ENCODE measurements around the gene NPLOC4.
"Not testable (repeated sequence)": the region's sequence is repeated elsewhere in the genome, so short reads cannot be mapped to it uniquely, and the experiment has no call there.

Gene NPLOC4

DNA sequence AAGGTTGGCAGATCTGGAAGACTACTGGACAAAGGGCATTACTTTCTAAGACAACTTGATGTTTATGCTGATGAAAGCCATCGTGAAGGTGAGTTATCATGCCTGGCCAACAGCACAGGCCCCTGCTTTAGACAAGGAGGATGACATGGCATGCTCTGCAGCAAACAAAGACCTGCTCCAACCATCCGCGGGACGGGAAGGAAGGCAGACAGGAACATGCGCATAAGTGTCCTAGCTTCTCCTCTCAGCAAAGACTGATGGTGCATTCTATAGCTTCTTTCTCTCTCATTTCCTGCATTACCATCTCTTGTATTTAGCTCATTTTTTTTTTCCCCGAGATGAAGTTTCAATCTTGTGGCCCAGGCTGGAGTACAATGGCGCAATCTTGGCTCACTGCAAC lies 5.4 kb downstream of the NPLOC4 start:
- no peak for DNase-seq (ENCODE audit: low read depth)

- DNase-seq (ENCODE audit: low read depth) = no peak
These were observed 6.6 kb downstream of the NPLOC4 start for GRCh38 chr17:81630274-81630673.

DNA sequence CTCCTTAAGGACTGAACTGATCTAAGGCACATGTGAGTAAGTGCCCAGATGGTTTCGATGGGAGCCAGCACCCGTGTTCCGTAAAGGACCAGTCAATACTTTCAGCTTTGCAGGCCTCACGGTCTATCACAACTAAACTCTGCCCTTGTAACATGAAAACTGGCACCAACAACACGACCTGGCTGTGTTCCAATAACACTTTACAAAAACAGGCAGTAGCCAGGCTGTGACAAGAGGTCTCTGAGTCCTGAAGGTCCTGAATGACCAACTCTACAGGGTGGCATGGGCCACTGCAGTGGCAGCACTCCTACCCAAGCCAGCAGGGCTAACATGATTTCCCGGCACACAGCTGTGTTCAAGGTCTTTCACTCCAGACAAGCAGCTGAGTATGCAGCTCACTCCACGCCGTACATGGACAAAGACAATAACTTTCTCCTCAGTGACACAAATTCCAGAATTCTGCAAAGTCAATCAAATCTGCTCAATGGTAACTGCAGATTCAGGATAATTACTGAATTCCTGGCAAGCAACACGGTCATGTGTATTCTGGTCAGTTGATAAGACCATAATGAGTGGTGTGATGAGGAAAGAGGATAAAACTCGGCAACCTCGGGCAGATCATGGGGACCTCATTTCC lies 15.3 kb downstream of the NPLOC4 start:
- no peak for DNase-seq (ENCODE audit: low read depth)

DNA sequence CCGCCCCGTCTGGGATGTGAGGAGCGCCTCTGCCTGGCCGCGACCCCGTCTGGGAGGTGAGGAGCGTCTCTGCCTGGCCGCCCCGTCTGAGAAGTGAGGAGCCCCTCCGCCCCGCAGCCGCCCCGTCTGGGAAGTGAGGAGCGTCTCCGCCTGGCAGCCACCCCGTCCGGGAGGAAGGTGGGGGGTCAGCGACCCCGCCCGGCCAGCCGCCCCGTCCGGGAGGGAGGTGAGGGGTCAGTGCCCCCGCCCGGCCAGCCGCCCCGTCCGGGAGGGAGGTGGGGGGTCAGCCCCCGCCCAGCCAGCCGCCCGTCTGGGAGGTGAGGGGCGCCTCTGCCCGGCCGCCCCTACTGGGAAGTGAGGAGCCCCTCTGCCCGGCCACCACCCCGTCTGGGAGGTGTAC lies 18.6 kb downstream of the NPLOC4 start:
- not testable (repeated sequence) for DNase-seq (ENCODE audit: low read depth)

- no peak for DNase-seq (ENCODE audit: low read depth)
These were observed 20.0 kb downstream of the NPLOC4 start for GRCh38 chr17:81616877-81617276.

DNA sequence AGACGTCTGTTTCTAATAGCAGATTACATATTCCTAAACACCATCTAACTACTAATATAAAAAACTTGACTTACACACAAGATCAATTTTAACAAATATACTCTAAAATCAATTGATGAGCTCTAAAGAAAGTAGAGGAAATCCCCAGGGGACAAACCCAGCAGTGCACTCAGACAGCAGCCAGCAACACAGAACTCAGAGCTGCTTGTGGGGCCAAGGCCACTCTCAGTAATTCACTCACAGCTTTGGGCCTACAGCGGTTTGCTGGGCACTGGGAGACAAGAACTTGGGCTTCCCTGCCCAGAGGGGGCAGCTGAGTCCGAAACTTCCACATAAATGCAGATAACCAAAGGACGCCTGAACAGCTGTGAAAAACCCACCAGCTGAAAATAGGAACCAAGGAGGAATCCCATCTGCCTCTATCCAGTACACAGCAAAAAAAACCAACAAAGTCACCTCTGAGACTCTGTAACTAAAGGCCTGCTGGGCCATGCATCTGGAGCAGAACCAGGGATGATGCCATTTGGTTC lies 21.4 kb downstream of the NPLOC4 start:
- DNase-seq (ENCODE audit: low read depth) = no peak

- DNase-seq (ENCODE audit: low read depth) = no peak
These were observed 24.5 kb downstream of the NPLOC4 start for GRCh38 chr17:81612172-81612970.

DNA sequence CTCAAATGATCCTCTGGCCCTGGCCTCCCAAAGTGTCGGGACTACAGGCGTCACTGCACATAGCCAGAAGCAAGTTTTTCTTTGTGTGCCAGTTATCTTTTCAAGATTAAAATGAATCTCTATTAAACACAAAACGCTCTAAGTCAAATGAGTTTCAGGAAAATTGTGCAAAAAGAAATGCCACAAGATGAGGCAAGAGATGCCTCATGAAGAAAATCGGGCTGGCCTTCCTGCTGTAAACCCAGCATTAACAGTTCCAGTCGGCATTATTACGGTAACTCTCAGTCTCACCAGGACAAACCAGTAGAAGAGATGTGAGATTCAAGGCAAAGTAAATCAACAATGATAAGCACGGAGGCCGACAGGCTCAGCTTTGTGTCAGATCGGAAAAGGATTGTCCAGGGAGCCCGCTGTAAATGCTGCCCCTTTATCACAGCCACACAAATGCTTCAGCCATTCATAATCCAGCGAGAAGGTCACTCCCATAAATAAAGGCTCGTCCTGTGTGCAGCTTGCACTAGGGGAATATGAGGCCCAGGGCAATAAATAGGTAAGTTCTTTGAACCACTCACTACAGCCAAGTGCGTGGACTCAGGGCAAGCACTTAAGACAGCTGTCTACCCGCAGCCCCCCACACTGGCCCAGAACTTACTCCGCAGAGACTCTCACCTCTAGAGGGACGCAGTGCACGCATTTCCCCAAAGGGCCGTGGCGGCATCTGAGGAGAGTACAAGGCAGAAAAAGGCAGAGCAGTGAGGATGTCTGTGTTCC lies 27.2 kb downstream of the NPLOC4 start:
- DNase-seq (ENCODE audit: low read depth) = no peak

DNA sequence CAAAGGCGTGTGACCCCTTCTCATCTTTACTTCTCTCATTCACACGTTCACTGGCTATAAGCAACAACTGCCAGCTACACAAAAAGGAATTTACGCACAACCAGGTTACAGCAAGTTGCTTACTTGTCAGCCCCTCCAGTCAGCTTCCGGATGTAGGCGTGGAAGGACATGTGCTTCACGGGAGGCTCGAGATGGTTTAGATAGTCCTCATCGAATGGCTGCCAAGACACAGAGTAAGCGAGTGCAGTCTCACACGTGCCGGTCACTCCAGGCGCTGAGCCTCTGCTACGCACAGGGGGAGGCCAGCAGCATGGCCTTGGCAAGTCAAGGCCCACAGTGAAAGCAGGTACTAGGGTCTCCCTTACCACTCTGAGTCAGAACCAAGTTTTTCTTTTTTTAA lies 28.3 kb downstream of the NPLOC4 start:
- DNase-seq (ENCODE audit: low read depth) = no peak

GRCh38 chr17:81608082-81608481 lies 28.8 kb downstream of the NPLOC4 start:
- peak; percentile 25 for DNase-seq (ENCODE audit: low read depth)

DNA sequence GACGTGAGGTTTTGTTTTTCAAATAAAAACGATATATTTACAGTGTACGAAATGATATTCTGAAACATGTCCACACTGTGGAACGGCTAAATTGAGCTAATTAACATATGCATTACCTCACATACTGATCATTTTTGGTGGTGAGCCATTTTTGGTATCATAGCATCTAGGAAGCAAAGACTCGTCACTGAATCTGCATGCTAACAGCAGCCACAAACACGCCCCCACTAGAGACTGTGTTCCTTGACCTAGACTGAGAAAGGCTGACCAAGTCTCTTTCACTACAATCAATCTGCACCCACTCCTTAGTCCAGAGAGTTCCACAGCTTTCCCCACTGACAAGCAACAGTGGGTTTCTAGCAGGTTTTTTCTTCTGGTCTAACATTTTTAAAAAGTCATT lies 29.5 kb downstream of the NPLOC4 start:
- DNase-seq (ENCODE audit: low read depth) = peak; percentile 63

DNA sequence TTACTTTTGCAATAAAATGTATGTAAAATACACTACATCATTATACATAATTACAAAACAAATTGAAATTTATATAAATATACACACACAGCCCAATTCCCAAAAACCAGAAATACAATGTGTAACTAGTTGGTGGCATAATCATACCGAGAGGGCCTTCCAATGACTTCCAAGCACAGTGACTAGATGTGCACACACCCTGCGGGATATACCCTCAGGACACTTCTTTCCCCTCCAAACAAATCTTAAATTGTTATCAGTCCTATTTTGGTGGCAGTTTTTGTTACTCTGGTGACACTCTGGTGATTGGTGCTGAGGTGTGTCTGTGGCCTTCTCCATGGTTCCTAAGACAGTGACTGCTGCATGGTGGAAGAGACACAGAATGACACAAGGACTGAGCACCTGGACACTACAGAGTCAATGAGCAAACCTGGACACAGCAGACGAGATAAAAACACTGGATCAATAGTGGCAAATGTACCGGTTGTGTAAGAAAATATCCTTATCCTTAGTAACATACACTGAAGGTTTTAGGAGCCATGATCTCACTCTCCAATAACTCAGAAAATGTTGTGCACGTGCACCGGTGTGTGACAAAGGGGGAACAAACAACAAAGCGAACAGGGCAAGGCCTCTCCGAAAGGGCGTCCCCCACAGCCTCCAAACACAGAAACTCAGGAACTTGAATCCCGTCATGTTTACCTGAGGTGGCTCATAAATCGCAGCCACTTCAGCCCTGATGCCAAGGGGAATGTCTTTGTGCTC lies 32.9 kb downstream of the NPLOC4 start:
- no peak for DNase-seq (ENCODE audit: low read depth)

- DNase-seq (ENCODE audit: low read depth) = peak; percentile 82
These were observed 35.3 kb downstream of the NPLOC4 start for GRCh38 chr17:81601525-81602120.

- peak; percentile 89 for DNase-seq (ENCODE audit: low read depth)
These were observed 37.0 kb downstream of the NPLOC4 start for GRCh38 chr17:81599719-81600486.

DNA sequence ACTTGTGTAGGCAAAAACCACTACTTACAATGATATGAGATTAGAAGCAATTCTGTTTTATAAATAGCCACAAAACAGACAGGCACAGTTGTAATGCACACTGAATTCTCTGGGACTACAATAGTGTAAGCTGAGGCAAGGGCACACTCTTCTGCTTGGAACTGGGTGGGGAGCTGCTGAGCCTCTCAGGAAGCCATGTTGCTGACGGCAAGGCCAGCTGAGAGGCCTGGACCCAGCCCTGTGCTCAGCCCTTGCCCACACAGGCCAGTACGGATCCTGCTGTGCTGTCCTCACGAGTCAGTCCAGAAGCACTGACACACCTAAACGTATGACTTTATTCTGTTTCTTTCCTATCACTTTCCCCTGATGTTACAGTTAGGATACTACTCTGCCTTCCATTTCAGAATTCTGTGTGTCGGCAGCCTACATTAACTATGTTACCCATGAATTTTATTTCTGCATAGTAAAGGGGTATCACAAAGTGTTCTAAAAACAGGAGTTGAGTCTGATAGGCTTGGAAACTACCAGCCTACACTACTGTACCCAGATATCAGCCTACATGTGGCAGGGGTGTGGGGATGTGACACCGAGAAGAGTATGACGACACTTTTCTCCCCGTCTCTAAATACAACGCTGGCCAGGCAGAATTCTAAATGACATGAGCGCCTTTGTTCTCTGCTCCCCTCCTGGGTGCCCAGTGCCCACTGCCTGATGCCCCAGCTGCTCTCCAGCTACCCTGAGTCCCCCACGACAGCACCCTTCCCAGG lies 43.6 kb downstream of the NPLOC4 start:
- DNase-seq (ENCODE audit: low read depth) = no peak

- DNase-seq (ENCODE audit: low read depth) = no peak
These were observed 44.9 kb downstream of the NPLOC4 start for GRCh38 chr17:81591971-81592370.

DNA sequence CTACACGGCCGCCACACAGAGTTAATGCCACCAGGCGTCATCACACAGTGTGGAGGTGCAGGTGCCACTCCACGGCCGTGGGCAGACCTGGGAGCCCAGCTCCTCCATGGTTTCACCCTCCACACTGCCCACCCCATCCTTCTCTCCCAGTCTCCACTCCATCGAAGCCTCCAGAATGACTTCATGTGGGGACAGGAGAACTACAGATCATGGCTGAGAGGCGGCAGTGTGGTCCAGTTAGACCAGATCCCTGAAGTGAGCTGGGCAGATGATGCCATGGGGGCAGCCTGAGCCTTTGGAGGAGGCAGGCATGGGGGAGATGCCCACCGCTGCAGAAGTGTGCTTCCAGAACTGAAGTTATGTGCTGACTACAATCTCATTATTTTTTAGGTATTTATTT lies 46.8 kb downstream of the NPLOC4 start:
- no peak for DNase-seq (ENCODE audit: low read depth)

- DNase-seq (ENCODE audit: low read depth) = no peak
These were observed 47.3 kb downstream of the NPLOC4 start for GRCh38 chr17:81589612-81590011.

DNA sequence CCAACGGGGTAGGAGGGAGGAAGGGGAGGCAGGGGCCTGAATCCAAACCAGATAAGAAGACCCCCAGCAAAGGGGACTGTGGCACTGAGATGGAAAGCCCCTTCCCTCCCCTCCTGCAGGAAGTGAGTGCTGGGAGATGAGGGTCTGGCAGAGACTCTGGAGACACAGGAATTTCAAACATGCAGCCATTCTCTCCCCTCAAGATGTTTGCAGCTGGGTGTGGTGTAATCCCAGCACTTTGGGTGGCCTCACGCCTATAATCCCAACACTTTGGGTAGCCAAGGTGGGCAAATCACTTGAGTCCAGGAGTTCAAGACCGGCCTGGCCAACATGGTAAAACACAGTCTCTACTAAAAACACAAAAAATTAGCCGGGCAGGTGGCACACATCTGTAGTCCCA lies 50.8 kb downstream of the NPLOC4 start:
- no peak for DNase-seq (ENCODE audit: low read depth)

GRCh38 chr17:81584771-81585170 lies 52.1 kb downstream of the NPLOC4 start:
- not testable (repeated sequence) for DNase-seq (ENCODE audit: low read depth)

Data from EH (cell line).